H9 (cell line): Measurements from ENCODE around the gene SERPINE3. TPM values are rescaled to one million over a fixed set of nuclear protein-coding genes. Genes with fewer than 3 reads are reported as not detected.

Experiments used
- DNase-seq: peaks from one replicate; pipeline ENCODE4 v3.0.0-alpha.2; 2017
- H2AFZ ChIP-seq: one replicate; pipeline ENCODE4 v1.6.1; 2013; ENCODE audit warnings: mild to moderate bottlenecking, low read length, control low read depth, moderate library complexity
- H2AK5ac ChIP-seq: 2 replicates; pipeline ENCODE4 v1.6.1; 2013; ENCODE audit warnings: low read length, control low read depth, mixed read lengths; ENCODE audit not compliant: insufficient read length
- H2BK120ac ChIP-seq: one replicate; pipeline ENCODE4 v1.6.1; 2013; ENCODE audit warnings: low read depth, mild to moderate bottlenecking, low read length, control low read depth, inconsistent platforms; ENCODE audit not compliant: poor library complexity, severe bottlenecking
- H2BK12ac ChIP-seq: 2 replicates; pipeline ENCODE4 v1.6.1; 2013; ENCODE audit warnings: low read length, control low read depth, mixed read lengths, low read depth; ENCODE audit not compliant: insufficient read length
- H2BK15ac ChIP-seq: 2 replicates; pipeline ENCODE4 v1.6.1; 2013; ENCODE audit warnings: low read depth, low read length, control low read depth
- H2BK20ac ChIP-seq: one replicate; pipeline ENCODE4 v1.6.1; 2013; ENCODE audit warnings: low read depth, mild to moderate bottlenecking, low read length, control low read depth, inconsistent platforms; ENCODE audit not compliant: poor library complexity, severe bottlenecking
- H2BK5ac ChIP-seq: 2 replicates; pipeline ENCODE4 v1.6.1; 2013; ENCODE audit warnings: low read length, control low read depth, mixed read lengths; ENCODE audit not compliant: insufficient read length
- H3K14ac ChIP-seq: 2 replicates; pipeline ENCODE4 v1.6.1; 2013; ENCODE audit warnings: low read length, control low read depth; ENCODE audit not compliant: insufficient read depth
- H3K18ac ChIP-seq: 2 replicates; pipeline ENCODE4 v1.6.1; 2013; ENCODE audit warnings: low read depth, mild to moderate bottlenecking, mixed read lengths, low read length, control low read depth; ENCODE audit not compliant: insufficient read length
- H3K23ac ChIP-seq: 2 replicates; pipeline ENCODE4 v1.6.1; 2013; ENCODE audit warnings: low read length, control low read depth, mixed read lengths, low read depth; ENCODE audit not compliant: insufficient read length
- H3K23me2 ChIP-seq: 2 replicates; pipeline ENCODE4 v1.6.1; 2013; ENCODE audit warnings: low read depth, mild to moderate bottlenecking, mixed read lengths, low read length, control low read depth; ENCODE audit not compliant: insufficient read length, poor library complexity, severe bottlenecking
- H3K27ac ChIP-seq: 2 replicates; pipeline ENCODE4 v1.5.1; 2013; ENCODE audit warnings: low read length, control low read depth, mixed read lengths, low read depth; ENCODE audit not compliant: insufficient read length
- H3K27me3 ChIP-seq: 2 replicates; pipeline ENCODE4 v1.6.1; 2013; ENCODE audit warnings: low read length, control low read depth, inconsistent platforms; ENCODE audit not compliant: insufficient read depth
- H3K4ac ChIP-seq: 2 replicates; pipeline ENCODE4 v1.6.1; 2013; ENCODE audit warnings: low read depth, mild to moderate bottlenecking, control low read depth, inconsistent platforms, low read length, moderate library complexity
- H3K4me1 ChIP-seq: 2 replicates; pipeline ENCODE4 v1.6.1; 2013; ENCODE audit warnings: low read length, control low read depth, inconsistent platforms; ENCODE audit not compliant: insufficient read depth
- H3K4me2 ChIP-seq: 2 replicates; pipeline ENCODE4 v1.6.1; 2013; ENCODE audit warnings: low read length, control low read depth, mixed read lengths; ENCODE audit not compliant: insufficient read length, insufficient read depth
- H3K56ac ChIP-seq: 2 replicates; pipeline ENCODE4 v1.6.1; 2013; ENCODE audit warnings: low read depth, mild to moderate bottlenecking, mixed read lengths, low read length, control low read depth; ENCODE audit not compliant: insufficient read length
- H3K79me1 ChIP-seq: 2 replicates; pipeline ENCODE4 v1.6.1; 2013; ENCODE audit warnings: low read depth, mild to moderate bottlenecking, moderate library complexity, low read length, control low read depth, inconsistent platforms; ENCODE audit not compliant: insufficient read depth, poor library complexity, severe bottlenecking
- H3K79me2 ChIP-seq: 2 replicates; pipeline ENCODE4 v1.6.1; 2013; ENCODE audit warnings: low read length, control low read depth, inconsistent platforms; ENCODE audit not compliant: insufficient read depth
- H3K9ac ChIP-seq: 2 replicates; pipeline ENCODE4 v1.6.1; 2013; ENCODE audit warnings: low read length, control low read depth, mixed read lengths; ENCODE audit not compliant: insufficient read length; ENCODE audit errors: extremely low read depth
- H3K9me3 ChIP-seq: one replicate; pipeline ENCODE4 v1.6.1; 2013; ENCODE audit warnings: low read depth, low read length, inconsistent platforms; ENCODE audit not compliant: control insufficient read depth
- H3T11ph ChIP-seq: one replicate; pipeline ENCODE4 v1.6.1; 2013; ENCODE audit warnings: mild to moderate bottlenecking, low read length, control low read depth, inconsistent platforms
- H4K20me1 ChIP-seq: one replicate; pipeline ENCODE4 v1.6.1; 2013; ENCODE audit not compliant: control insufficient read depth, insufficient read length, insufficient read depth
- H4K5ac ChIP-seq: 2 replicates; pipeline ENCODE4 v1.6.1; 2013; ENCODE audit warnings: low read depth, mild to moderate bottlenecking, mixed read lengths, low read length, control low read depth; ENCODE audit not compliant: insufficient read length
- H4K8ac ChIP-seq: replicated peaks from 2 replicates; pipeline ENCODE4 v1.6.1; 2013; ENCODE audit warnings: low read length, control low read depth, mixed read lengths, low read depth; ENCODE audit not compliant: insufficient read length
- H4K91ac ChIP-seq: 2 replicates; pipeline ENCODE4 v1.6.1; 2013; ENCODE audit warnings: low read depth, mild to moderate bottlenecking, moderate library complexity, mixed read lengths, low read length, control low read depth; ENCODE audit not compliant: insufficient read length
- H3K27ac Mint-ChIP-seq, 3 experiments: 2 replicates in 2 of 3; 3 replicates in 1 of 3; pipeline ENCODE4 v1.8.0; 2020 to 2021; ENCODE audit warnings: mixed read lengths in 3 of 3, mild to moderate bottlenecking in 1 of 3, moderate library complexity in 1 of 3
- H3K27me3 Mint-ChIP-seq: 2 replicates; pipeline ENCODE4 v1.8.0; 2021; ENCODE audit warnings: low read depth, mild to moderate bottlenecking, moderate library complexity, mixed read lengths
- H3K36me3 Mint-ChIP-seq, 3 experiments: 2 replicates in 2 of 3; 3 replicates in 1 of 3; pipeline ENCODE4 v1.8.0; 2020 to 2021; ENCODE audit warnings: low read depth in 3 of 3, mixed read lengths in 3 of 3; ENCODE audit not compliant: insufficient read depth in 1 of 3
- H3K4me1 Mint-ChIP-seq, 2 experiments: 2 replicates each; pipeline ENCODE4 v1.8.0; 2020; ENCODE audit warnings: mixed read lengths in 2 of 2
- H3K4me3 Mint-ChIP-seq, 2 experiments: 2 replicates in 1 of 2; 3 replicates in 1 of 2; pipeline ENCODE4 v1.8.0; 2020 to 2021; ENCODE audit warnings: mild to moderate bottlenecking in 2 of 2, mixed read lengths in 2 of 2, moderate library complexity in 1 of 2
- H3K9me3 Mint-ChIP-seq, 2 experiments: 2 replicates in 1 of 2; 3 replicates in 1 of 2; pipeline ENCODE4 v1.8.0; 2020; ENCODE audit warnings: mild to moderate bottlenecking in 2 of 2, mixed read lengths in 2 of 2, moderate library complexity in 1 of 2
- CTCF ChIP-seq: fragments of 200-600 bp; sonication (generic); conservative IDR thresholded peaks from 3 replicates; pipeline ENCODE4 v1.8.0; 2021; ENCODE audit warnings: antibody characterized with exemption, mild to moderate bottlenecking
- WGBS: extraction: QIAGEN DNeasy Blood & Tissue Kit; methylation state at CpG from one replicate; pipeline ENCODE4 v1.1.7; 2013; ENCODE audit warnings: missing lambda C conversion rate, low lambda C conversion rate, mixed read lengths; ENCODE audit not compliant: insufficient read length; ENCODE audit errors: extremely low coverage; 5-methylcytosine and 5-hydroxymethylcytosine counted together
- total RNA-seq: library from RNA; stranded (reverse); gene quantifications from 2 replicates; pipeline ENCODE4 v1.2.1, GENCODE V29; 2021

SERPINE3 gene
- total RNA-seq, 1 experiment from 2014 or later: not detected

- Histone ChIP-seq H3K9ac (no peak overlapping the region), H2BK12ac (no peak overlapping the region), H2BK120ac (no peak overlapping the region), H4K8ac (no peak overlapping the region), H3K27me3 (no peaks in the 10 kb centered on the region), H4K5ac (no peak overlapping the region), H3K4me1 (no peaks in the 10 kb centered on the region), H2AFZ (no peak overlapping the region), H4K20me1 (no peaks in the 10 kb centered on the region), H3K56ac (no peak overlapping the region), H3K4ac (no peak overlapping the region), H3K79me2 (no peaks in the 10 kb centered on the region), H3K9me3 (no peaks in the 10 kb centered on the region), H3K23me2 (no peaks in the 10 kb centered on the region), H3K14ac (no peak overlapping the region), H3K18ac (no peak overlapping the region), H4K91ac (no peak overlapping the region), H2BK20ac (no peak overlapping the region), H3K27ac (no peak overlapping the region), H2BK5ac (no peak overlapping the region), H2BK15ac (no peak overlapping the region), H3K4me2 (no peak overlapping the region), H3K79me1 (no peaks in the 10 kb centered on the region), H2AK5ac (no peak overlapping the region), H3T11ph (no peak overlapping the region), H3K23ac (no peak overlapping the region)
- Mint-ChIP-seq H3K36me3 (no peaks in the 10 kb centered on the region; a peak in 1 of 7 replicates), H3K27ac (no peak overlapping the region), H3K27me3 (peaks cover 2% of the 10 kb centered on the region; the same call in 1 of the 2 replicates), H3K4me1 (peaks cover 31 to 36% of the 10 kb centered on the region in 2 experiments), H3K9me3 (no peaks in the 10 kb centered on the region), H3K4me3 (no peak overlapping the region)
- TF ChIP-seq CTCF: no peak
- DNase-seq: no peak
- no CpG with 5 or more reads among the region's 5 CpGs for WGBS
Observed at GRCh38 chr13:51343475-51343874, 4.0 kb downstream of the SERPINE3 start.
